ENCODE measurements around the gene FOXP1.

FOXP1 gene

DNA sequence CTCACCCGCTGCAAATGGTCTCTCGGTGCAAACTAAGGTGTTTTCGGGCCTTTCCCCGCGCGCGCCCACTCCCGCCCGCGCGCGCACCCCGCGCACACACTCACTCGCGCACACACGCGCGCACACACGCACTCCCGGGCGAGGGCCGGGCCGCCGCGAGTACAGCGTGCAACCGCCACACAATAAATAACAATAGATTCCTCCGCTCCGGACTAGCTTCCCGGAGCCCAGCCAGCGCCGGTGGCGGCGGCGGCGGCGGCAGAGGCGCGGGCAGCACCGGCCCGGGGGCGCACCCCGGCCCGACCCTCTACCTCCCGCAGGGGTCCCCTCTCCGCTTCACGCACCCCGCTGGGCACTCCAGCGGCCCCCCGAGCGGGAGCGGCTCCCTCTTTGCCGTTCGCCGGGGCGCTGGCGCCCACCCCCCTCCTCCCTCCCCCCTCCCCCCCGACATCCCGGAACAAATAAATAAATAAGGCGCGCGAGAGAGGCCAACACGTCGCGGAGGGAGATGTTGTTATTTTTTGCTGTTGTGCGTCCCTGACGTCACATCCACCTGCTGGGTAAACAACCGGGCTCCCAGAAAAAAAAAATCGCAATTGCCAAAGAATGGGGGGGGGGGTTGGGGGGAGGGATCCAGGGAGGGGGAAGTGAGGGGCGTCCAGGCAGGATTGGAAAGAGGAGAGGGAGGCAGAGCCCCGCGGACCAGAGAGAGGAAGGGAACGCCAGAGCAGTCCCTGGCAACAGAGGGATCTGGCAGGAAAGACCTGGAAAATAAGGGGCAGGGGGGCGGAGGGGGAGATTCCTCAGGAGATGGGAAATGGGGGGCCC, at the start of gene FOXP1:
Gene FOXP1, minus strand, starts transcription at position 163 of the 828 bp plus-strand sequence. CDS start 385,347 bp downstream, outside the sequence.
- DNase-seq = peak; percentile 37

DNA sequence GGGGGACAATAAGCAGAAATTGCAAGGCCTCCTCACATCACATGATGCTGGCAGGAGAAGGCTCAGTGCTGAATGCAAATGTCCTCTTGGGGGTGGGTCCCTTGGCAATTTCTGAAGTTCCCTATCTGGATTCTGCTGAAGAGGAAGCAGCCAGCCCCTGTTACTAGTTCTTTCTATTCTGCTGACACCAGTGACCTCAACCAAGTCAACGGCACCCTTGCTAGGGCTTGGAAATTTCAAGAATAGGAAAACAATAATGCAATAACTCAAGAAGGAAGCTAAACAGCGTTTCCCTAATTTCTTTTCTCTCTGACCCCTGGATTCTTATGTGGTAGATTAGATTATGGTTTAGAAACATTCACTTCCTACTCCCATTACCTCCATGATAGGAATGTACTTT, 46.2 kb upstream of the FOXP1 start:
- no peak for DNase-seq

DNA sequence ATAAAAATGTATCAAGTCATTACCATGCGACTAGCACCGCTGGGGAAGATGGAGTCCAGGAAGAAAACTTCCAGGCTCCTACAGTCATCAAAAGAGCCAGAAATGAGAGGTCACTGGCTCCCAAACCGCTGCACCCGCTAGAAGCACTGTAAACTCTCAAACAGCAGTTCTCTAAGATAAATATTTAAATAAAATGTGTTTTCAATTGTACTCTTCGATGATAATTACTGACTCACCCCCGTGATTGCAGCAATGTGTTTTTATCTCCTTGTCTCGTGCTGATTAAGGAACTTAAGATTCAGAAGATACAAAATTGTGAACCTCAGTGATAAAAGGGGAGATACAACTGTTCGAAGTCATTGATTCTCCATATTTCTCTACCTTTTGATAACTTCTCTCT, 45.8 kb upstream of the FOXP1 start:
- DNase-seq = no peak

DNA sequence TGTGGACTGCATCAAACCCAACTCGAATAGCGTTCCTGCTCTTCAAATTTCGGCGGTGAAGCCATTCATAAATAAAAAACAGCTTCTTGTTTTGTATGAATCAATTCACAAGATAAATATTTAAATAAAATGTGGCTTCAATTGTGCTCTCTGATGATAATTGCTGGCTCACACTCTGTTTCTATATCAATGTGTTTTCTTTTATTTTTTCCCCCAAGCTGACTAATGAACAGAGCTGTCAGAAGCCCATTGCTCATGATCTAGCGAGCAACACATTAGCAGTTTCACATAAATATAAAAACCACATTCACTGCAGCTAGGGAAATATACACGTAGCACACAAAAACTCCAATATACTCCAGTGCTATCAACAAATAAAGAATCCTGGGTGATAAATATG, 45.0 kb upstream of the FOXP1 start:
- DNase-seq = no peak

DNA sequence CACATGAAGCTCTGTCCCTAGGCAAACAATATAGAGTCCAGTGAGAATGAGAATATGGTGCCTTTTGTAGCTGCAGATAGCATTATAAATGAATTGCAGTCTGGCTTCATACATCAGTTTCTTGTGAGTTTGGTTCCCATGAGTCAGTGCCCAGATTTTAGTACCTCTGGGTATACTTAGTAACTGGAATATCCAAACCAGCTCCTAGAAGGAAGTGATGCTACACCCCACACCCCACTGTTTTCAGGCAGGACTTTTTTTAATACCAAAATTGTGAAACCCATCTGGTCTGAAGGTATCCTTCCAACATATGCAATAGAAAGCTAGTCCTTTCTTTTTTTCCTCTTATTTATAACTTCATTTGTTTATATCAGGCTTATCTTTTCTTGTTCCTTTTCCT, 42.1 kb upstream of the FOXP1 start:
- no peak for DNase-seq

- DNase-seq = no peak
Observed at GRCh38 chr3:71621825-71622537, 38.5 kb upstream of the FOXP1 start.

DNA sequence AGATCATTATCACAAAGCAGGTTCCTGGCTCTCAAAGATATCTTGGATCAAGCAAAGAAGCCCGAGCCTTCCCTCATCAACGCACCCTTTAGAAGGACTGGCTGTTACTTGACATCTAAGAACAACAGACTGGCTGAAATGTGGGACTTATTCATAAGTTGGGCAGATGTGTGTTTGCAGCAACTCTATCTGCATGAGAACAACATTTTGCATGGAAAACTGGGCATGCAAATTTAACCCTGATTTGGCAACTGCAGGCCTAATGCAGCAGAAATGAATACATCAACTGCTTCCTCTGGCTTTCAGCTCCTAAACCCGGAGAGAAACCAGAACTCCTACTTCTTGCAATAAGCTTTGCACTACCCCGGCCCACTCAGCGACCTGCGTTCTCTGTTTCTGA, 35.0 kb upstream of the FOXP1 start:
- DNase-seq = no peak

DNA sequence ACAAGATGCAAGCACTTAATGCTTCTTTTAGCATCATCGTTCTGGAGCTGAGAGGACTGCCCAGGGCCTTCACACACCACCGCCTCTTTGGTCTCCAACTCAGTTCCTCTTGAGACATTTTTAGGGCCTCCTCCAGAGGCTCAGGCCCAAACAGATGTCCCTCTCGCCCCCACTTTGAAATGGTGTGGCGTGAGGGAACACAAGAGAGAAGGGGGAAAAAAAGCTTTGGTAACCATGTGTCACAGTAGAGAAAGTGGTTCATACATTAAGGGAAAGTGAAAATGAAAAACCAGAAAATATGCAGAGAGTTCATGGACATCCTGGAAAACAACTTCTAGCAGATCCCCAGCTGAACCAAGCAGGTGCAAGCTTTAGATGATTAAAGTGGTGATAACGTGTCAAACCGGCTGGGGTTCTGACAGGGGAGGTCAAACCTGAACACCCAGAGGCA, 33.1 kb upstream of the FOXP1 start:
- no peak for DNase-seq

DNA sequence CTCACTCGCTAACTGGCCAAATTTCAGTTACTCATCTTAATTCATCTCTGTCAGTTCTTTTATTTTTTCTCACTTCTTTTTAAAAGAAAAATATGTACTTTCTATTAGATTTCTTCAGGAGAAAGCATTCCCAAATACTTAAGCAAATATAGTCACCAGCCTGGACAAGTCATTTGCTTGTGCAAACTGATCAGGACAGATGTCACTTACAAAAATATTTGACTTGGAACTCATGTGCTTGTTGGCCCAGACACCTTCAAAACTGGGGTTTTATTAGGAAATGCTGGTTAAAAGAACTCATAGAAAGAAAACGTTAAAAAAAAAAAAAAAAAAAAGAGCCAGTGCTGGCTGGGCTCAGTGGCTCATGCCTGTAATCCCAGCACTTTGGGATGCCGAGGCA, 31.3 kb upstream of the FOXP1 start:
- DNase-seq = no peak

DNA sequence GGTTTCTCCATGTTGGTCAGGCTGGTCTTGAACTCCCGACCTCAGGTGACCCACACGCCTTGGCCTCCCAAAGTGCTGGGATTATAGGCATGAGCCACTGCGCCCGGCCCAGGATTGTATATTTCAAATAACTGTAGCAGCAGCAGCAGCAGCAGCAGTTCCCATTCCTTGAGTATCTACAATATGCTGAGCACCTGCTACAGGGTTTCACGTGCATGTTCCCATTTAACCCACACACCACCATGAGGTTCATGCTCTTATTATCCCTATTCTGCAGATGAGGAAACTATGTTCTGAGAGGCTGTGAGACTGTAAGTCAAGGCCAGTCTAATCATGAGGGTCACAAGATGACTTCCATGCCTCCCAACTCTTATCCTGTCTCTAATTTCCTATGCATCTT, 30.9 kb upstream of the FOXP1 start:
- DNase-seq = no peak

GRCh38 chr3:71611099-71611498, 27.6 kb upstream of the FOXP1 start:
- no peak for DNase-seq

DNA sequence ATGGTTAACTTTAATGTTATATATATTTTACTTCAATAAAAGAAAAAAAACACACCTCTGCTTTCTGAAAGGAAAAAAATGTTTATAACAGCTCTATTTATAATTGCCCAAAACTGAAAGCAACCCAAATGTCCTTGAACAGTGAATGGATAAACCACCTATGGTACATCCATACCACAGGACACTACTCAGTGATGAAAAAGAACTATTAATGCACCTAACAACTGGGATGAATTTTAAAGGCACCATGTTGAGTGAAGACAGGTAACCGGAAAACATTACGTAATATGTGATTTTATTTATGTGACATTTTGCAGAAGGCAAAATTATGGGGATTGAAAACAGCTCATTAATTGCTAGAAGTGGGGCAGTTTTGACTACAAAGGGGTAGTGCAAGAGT, 23.8 kb upstream of the FOXP1 start:
- DNase-seq = no peak

DNA sequence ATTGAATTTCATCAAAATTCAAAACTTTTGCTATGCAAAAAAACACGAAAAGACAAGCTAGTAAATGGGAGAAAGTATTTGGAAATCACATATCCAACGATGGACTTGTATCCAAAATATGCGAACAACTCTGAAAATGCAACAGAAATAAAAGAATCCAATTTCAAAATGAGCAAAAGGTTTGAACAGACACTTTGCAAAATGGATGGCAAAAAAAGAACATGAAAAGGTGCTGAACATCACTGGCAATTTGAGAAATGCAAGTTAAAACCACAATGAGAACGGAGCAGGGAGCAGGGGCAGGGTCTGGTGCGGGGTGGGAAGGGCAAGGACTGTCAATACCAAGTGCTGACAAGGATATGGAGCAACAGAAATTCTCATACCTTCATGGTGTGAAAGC, 23.1 kb upstream of the FOXP1 start:
- DNase-seq = no peak

DNA sequence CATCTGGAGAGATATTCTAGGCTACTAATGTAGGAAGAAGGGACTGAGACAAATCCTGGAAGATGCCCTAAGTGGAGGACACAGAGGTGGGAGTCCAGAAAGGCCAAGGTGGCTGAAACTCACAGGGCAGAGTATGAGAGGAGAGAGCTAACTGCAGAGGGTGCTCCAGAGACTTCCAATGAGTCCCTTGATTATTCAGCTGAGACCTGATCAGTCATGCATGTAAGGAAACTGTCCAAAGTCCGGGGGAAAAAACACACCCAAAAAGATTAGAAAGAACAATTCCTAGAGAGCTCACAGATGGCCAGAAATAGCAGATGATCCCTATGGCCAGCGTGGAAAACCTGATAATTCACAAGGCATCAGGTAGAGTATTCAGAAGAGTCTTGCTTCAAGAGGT, 18.7 kb upstream of the FOXP1 start:
- DNase-seq = no peak

DNA sequence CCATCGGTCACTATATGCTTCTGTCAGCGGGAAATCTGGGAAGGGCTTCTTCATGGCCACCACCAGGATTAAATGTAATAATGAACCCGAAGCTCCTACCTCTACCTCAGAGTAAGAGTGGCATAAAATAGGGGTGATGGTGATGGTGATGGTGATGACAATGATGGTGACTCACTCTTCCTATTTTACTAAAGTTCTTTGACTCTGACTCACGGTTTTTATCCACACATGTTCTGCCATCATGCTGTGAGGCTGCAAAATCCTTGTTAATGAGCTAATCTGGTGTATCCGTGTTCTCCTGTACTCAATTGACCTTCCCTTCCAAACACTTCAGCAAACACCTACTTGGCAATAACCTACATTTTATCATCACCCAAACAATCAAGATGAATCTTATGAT, 18.3 kb upstream of the FOXP1 start:
- DNase-seq = no peak

- no peak for DNase-seq
Observed at GRCh38 chr3:71600646-71601288, 17.2 kb upstream of the FOXP1 start.

GRCh38 chr3:71599416-71599815, 15.9 kb upstream of the FOXP1 start:
- no peak for DNase-seq

DNA sequence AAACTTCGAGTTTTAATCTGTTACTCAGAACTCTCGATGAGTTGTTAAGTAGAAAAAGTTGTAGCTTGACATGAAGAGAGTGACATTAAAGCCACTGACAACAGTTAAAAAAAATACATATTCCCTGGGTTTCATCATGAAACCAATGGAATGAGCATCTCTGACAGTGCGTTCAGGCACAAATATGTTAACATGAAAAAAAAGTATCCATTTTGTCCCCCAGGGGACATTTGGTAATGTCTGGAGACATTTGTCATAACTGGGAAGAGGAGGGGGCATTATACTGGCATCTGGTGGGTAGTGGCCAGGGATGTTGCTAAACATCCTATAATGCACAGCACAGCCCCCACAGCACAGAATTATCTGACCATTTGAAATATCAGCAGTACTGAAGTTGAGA, 14.8 kb upstream of the FOXP1 start:
- no peak for DNase-seq

DNA sequence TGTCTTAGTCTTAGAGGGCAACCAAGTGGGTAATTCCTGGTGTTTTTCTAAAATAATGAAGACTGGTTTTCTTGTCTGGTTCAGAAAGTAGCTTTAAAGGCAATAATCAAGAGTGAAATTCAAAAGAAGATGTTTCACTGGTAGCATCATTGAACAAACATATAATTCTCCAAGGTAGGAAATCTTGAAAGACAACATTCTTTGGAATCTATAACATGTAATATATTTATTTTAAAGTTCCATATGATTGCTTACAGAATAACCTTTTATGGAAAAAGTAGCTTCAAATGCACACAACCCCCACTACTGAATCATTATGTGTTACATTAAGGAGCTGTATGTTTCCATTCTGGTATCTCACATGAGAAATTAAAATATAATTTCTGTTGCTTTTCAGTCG, 13.8 kb upstream of the FOXP1 start:
- no peak for DNase-seq

- DNase-seq = no peak
Observed at GRCh38 chr3:71593106-71593505, 9.6 kb upstream of the FOXP1 start.

DNA sequence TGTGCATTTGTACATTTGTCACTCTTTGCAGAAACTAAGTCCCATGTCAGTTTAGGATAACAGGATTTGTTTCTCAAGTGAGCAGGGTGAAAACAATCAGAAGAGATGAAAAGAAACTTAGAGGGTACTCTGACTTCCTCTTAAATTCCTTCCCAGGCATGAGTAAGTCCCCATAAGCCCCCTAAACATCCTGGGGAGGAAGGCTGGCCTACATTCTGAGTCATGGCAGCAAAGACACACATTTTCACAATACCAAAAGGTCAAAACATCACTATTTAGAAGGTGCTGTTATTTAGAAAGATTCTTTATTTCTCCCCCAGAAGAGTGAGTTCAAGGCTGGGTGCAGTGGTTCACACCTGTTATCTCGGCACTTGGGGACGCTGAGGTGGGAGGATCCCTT, 7.6 kb upstream of the FOXP1 start:
- DNase-seq = no peak

- no peak for DNase-seq
Observed at GRCh38 chr3:71589132-71589531, 5.6 kb upstream of the FOXP1 start.

GRCh38 chr3:71587958-71588357, 4.4 kb upstream of the FOXP1 start:
- no peak for DNase-seq

GRCh38 chr3:71586810-71587242, 3.3 kb upstream of the FOXP1 start:
- DNase-seq = no peak

All from GF-D8 (cell line).